H9 (cell line): ENCODE data around the gene SETDB1. TPM values are rescaled to one million over a fixed set of nuclear protein-coding genes. Genes with fewer than 3 reads are reported as not detected.

ENCODE experiments used
- DNase-seq: peaks from one replicate; pipeline ENCODE4 v3.0.0-alpha.2; 2017
- H2AFZ ChIP-seq: one replicate; pipeline ENCODE4 v1.6.1; 2013; ENCODE audit warnings: mild to moderate bottlenecking, low read length, control low read depth, moderate library complexity
- H2AK5ac ChIP-seq: 2 replicates; pipeline ENCODE4 v1.6.1; 2013; ENCODE audit warnings: low read length, control low read depth, mixed read lengths; ENCODE audit not compliant: insufficient read length
- H2BK120ac ChIP-seq: one replicate; pipeline ENCODE4 v1.6.1; 2013; ENCODE audit warnings: low read depth, mild to moderate bottlenecking, low read length, control low read depth, inconsistent platforms; ENCODE audit not compliant: poor library complexity, severe bottlenecking
- H2BK12ac ChIP-seq: 2 replicates; pipeline ENCODE4 v1.6.1; 2013; ENCODE audit warnings: low read length, control low read depth, mixed read lengths, low read depth; ENCODE audit not compliant: insufficient read length
- H2BK15ac ChIP-seq: 2 replicates; pipeline ENCODE4 v1.6.1; 2013; ENCODE audit warnings: low read depth, low read length, control low read depth
- H2BK20ac ChIP-seq: one replicate; pipeline ENCODE4 v1.6.1; 2013; ENCODE audit warnings: low read depth, mild to moderate bottlenecking, low read length, control low read depth, inconsistent platforms; ENCODE audit not compliant: poor library complexity, severe bottlenecking
- H2BK5ac ChIP-seq: 2 replicates; pipeline ENCODE4 v1.6.1; 2013; ENCODE audit warnings: low read length, control low read depth, mixed read lengths; ENCODE audit not compliant: insufficient read length
- H3K14ac ChIP-seq: 2 replicates; pipeline ENCODE4 v1.6.1; 2013; ENCODE audit warnings: low read length, control low read depth; ENCODE audit not compliant: insufficient read depth
- H3K18ac ChIP-seq: 2 replicates; pipeline ENCODE4 v1.6.1; 2013; ENCODE audit warnings: low read depth, mild to moderate bottlenecking, mixed read lengths, low read length, control low read depth; ENCODE audit not compliant: insufficient read length
- H3K23ac ChIP-seq: 2 replicates; pipeline ENCODE4 v1.6.1; 2013; ENCODE audit warnings: low read length, control low read depth, mixed read lengths, low read depth; ENCODE audit not compliant: insufficient read length
- H3K23me2 ChIP-seq: 2 replicates; pipeline ENCODE4 v1.6.1; 2013; ENCODE audit warnings: low read depth, mild to moderate bottlenecking, mixed read lengths, low read length, control low read depth; ENCODE audit not compliant: insufficient read length, poor library complexity, severe bottlenecking
- H3K27ac ChIP-seq: 2 replicates; pipeline ENCODE4 v1.5.1; 2013; ENCODE audit warnings: low read length, control low read depth, mixed read lengths, low read depth; ENCODE audit not compliant: insufficient read length
- H3K27me3 ChIP-seq: 2 replicates; pipeline ENCODE4 v1.6.1; 2013; ENCODE audit warnings: low read length, control low read depth, inconsistent platforms; ENCODE audit not compliant: insufficient read depth
- H3K4ac ChIP-seq: 2 replicates; pipeline ENCODE4 v1.6.1; 2013; ENCODE audit warnings: low read depth, mild to moderate bottlenecking, control low read depth, inconsistent platforms, low read length, moderate library complexity
- H3K4me1 ChIP-seq: 2 replicates; pipeline ENCODE4 v1.6.1; 2013; ENCODE audit warnings: low read length, control low read depth, inconsistent platforms; ENCODE audit not compliant: insufficient read depth
- H3K4me2 ChIP-seq: 2 replicates; pipeline ENCODE4 v1.6.1; 2013; ENCODE audit warnings: low read length, control low read depth, mixed read lengths; ENCODE audit not compliant: insufficient read length, insufficient read depth
- H3K56ac ChIP-seq: 2 replicates; pipeline ENCODE4 v1.6.1; 2013; ENCODE audit warnings: low read depth, mild to moderate bottlenecking, mixed read lengths, low read length, control low read depth; ENCODE audit not compliant: insufficient read length
- H3K79me1 ChIP-seq: 2 replicates; pipeline ENCODE4 v1.6.1; 2013; ENCODE audit warnings: low read depth, mild to moderate bottlenecking, moderate library complexity, low read length, control low read depth, inconsistent platforms; ENCODE audit not compliant: insufficient read depth, poor library complexity, severe bottlenecking
- H3K79me2 ChIP-seq: 2 replicates; pipeline ENCODE4 v1.6.1; 2013; ENCODE audit warnings: low read length, control low read depth, inconsistent platforms; ENCODE audit not compliant: insufficient read depth
- H3K9ac ChIP-seq: 2 replicates; pipeline ENCODE4 v1.6.1; 2013; ENCODE audit warnings: low read length, control low read depth, mixed read lengths; ENCODE audit not compliant: insufficient read length; ENCODE audit errors: extremely low read depth
- H3K9me3 ChIP-seq: one replicate; pipeline ENCODE4 v1.6.1; 2013; ENCODE audit warnings: low read depth, low read length, inconsistent platforms; ENCODE audit not compliant: control insufficient read depth
- H3T11ph ChIP-seq: one replicate; pipeline ENCODE4 v1.6.1; 2013; ENCODE audit warnings: mild to moderate bottlenecking, low read length, control low read depth, inconsistent platforms
- H4K20me1 ChIP-seq: one replicate; pipeline ENCODE4 v1.6.1; 2013; ENCODE audit not compliant: control insufficient read depth, insufficient read length, insufficient read depth
- H4K5ac ChIP-seq: 2 replicates; pipeline ENCODE4 v1.6.1; 2013; ENCODE audit warnings: low read depth, mild to moderate bottlenecking, mixed read lengths, low read length, control low read depth; ENCODE audit not compliant: insufficient read length
- H4K8ac ChIP-seq: replicated peaks from 2 replicates; pipeline ENCODE4 v1.6.1; 2013; ENCODE audit warnings: low read length, control low read depth, mixed read lengths, low read depth; ENCODE audit not compliant: insufficient read length
- H4K91ac ChIP-seq: 2 replicates; pipeline ENCODE4 v1.6.1; 2013; ENCODE audit warnings: low read depth, mild to moderate bottlenecking, moderate library complexity, mixed read lengths, low read length, control low read depth; ENCODE audit not compliant: insufficient read length
- H3K27ac Mint-ChIP-seq, 3 experiments: 2 replicates in 2 of 3; 3 replicates in 1 of 3; pipeline ENCODE4 v1.8.0; 2020 to 2021; ENCODE audit warnings: mixed read lengths in 3 of 3, mild to moderate bottlenecking in 1 of 3, moderate library complexity in 1 of 3
- H3K27me3 Mint-ChIP-seq: 2 replicates; pipeline ENCODE4 v1.8.0; 2021; ENCODE audit warnings: low read depth, mild to moderate bottlenecking, moderate library complexity, mixed read lengths
- H3K36me3 Mint-ChIP-seq, 3 experiments: 2 replicates in 2 of 3; 3 replicates in 1 of 3; pipeline ENCODE4 v1.8.0; 2020 to 2021; ENCODE audit warnings: low read depth in 3 of 3, mixed read lengths in 3 of 3; ENCODE audit not compliant: insufficient read depth in 1 of 3
- H3K4me1 Mint-ChIP-seq, 2 experiments: 2 replicates each; pipeline ENCODE4 v1.8.0; 2020; ENCODE audit warnings: mixed read lengths in 2 of 2
- H3K4me3 Mint-ChIP-seq, 2 experiments: 2 replicates in 1 of 2; 3 replicates in 1 of 2; pipeline ENCODE4 v1.8.0; 2020 to 2021; ENCODE audit warnings: mild to moderate bottlenecking in 2 of 2, mixed read lengths in 2 of 2, moderate library complexity in 1 of 2
- H3K9me3 Mint-ChIP-seq, 2 experiments: 2 replicates in 1 of 2; 3 replicates in 1 of 2; pipeline ENCODE4 v1.8.0; 2020; ENCODE audit warnings: mild to moderate bottlenecking in 2 of 2, mixed read lengths in 2 of 2, moderate library complexity in 1 of 2
- WGBS: extraction: QIAGEN DNeasy Blood & Tissue Kit; methylation state at CpG from one replicate; pipeline ENCODE4 v1.1.7; 2013; ENCODE audit warnings: missing lambda C conversion rate, low lambda C conversion rate, mixed read lengths; ENCODE audit not compliant: insufficient read length; ENCODE audit errors: extremely low coverage; 5-methylcytosine and 5-hydroxymethylcytosine counted together
- total RNA-seq: library from RNA; stranded (reverse); gene quantifications from 2 replicates; pipeline ENCODE4 v1.2.1, GENCODE V29; 2021
- TF ChIP-seq, protein P1 (sequence below): fragments of 200-600 bp; sonication (generic); conservative IDR thresholded peaks from 3 replicates; pipeline ENCODE4 v1.8.0; 2021; ENCODE audit warnings: antibody characterized with exemption, mild to moderate bottlenecking

Gene SETDB1
- total RNA-seq, 1 experiment from 2014 or later: 62.1 TPM

DNA sequence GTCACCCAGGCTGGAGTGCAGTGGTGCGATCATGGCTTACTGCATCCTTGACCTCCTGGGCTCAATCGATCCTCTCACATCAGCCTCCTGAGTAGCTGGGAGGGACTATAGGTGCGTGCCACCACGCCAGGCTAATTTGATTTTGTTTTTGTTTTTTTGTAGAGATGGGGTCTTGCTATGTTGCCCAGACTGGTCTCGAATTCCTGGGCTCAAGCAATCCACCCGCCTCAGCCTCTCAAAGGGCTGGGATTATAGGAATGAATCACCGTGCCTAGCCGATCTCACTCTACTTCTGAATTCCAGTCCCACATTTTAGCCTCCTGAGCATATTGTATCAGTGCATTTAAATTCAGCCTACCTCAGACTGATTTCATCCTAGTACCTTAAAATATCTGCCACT is 37.4 kb upstream of the SETDB1 start:
- no peak overlapping the region for H3K4ac ChIP-seq
- Mint-ChIP-seq H3K4me1 (peaks cover 3 to 4% of the 10 kb centered on the region in 2 experiments), H3K36me3 (no peaks in the 10 kb centered on the region), H3K9me3 (no peaks in the 10 kb centered on the region), H3K4me3 (no peak overlapping the region), H3K27me3 (no peaks in the 10 kb centered on the region; the same call in 1 of the 2 replicates), H3K27ac (no peak overlapping the region)
- no peaks in the 10 kb centered on the region for H3K4me1 ChIP-seq
- no peak overlapping the region for H3K23ac ChIP-seq
- no peak overlapping the region for H4K91ac ChIP-seq
- H3K79me1 ChIP-seq: no peaks in the 10 kb centered on the region
- WGBS: no CpG with 5 or more reads among the region's 8 CpGs
- TF ChIP-seq, protein P1, sequence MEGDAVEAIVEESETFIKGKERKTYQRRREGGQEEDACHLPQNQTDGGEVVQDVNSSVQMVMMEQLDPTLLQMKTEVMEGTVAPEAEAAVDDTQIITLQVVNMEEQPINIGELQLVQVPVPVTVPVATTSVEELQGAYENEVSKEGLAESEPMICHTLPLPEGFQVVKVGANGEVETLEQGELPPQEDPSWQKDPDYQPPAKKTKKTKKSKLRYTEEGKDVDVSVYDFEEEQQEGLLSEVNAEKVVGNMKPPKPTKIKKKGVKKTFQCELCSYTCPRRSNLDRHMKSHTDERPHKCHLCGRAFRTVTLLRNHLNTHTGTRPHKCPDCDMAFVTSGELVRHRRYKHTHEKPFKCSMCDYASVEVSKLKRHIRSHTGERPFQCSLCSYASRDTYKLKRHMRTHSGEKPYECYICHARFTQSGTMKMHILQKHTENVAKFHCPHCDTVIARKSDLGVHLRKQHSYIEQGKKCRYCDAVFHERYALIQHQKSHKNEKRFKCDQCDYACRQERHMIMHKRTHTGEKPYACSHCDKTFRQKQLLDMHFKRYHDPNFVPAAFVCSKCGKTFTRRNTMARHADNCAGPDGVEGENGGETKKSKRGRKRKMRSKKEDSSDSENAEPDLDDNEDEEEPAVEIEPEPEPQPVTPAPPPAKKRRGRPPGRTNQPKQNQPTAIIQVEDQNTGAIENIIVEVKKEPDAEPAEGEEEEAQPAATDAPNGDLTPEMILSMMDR: no peak
- no peaks in the 10 kb centered on the region for H3K27me3 ChIP-seq
- H2AK5ac ChIP-seq: no peak overlapping the region
- H3K4me2 ChIP-seq: no peak overlapping the region
- no peak for DNase-seq
- no peak overlapping the region for H2BK12ac ChIP-seq
- H2BK20ac ChIP-seq: no peak overlapping the region
- H4K20me1 ChIP-seq: no peaks in the 10 kb centered on the region
- no peak overlapping the region for H3K56ac ChIP-seq
- H4K5ac ChIP-seq: no peak overlapping the region
- H3K9ac ChIP-seq: no peak overlapping the region
- H3K9me3 ChIP-seq: no peaks in the 10 kb centered on the region
- no peak overlapping the region for H2BK5ac ChIP-seq
- H3K79me2 ChIP-seq: no peaks in the 10 kb centered on the region
- H2BK15ac ChIP-seq: no peak overlapping the region
- no peak overlapping the region for H2AFZ ChIP-seq
- no peak overlapping the region for H3K18ac ChIP-seq
- no peak overlapping the region for H3T11ph ChIP-seq
- H2BK120ac ChIP-seq: no peak overlapping the region
- H3K23me2 ChIP-seq: no peaks in the 10 kb centered on the region
- H3K14ac ChIP-seq: no peak overlapping the region
- H3K27ac ChIP-seq: no peak overlapping the region
- H4K8ac ChIP-seq: no peak overlapping the region
